RWPE2 (cell line): ENCODE results near the gene UFM1.
A peak's percentile ranks its signal among the peaks of the same experiment; 100 is the strongest.

Experiments used
- ATAC-seq: fragments of 200-7000 bp; cut with Tn5 transposase; 3 replicates; pipeline ENCODE4 v1.9.1; 2021; ENCODE audit warnings: low read depth
- DNase-seq: peaks from one replicate; pipeline ENCODE4 v3.0.0-alpha.2; 2020; ENCODE audit warnings: low spot score
- H3K27ac ChIP-seq: fragments of 450-650 bp; 2 replicates; pipeline ENCODE4 v1.5.1; 2017; ENCODE audit warnings: mild to moderate bottlenecking; ENCODE audit not compliant: poor library complexity, severe bottlenecking
- H3K27me3 ChIP-seq: fragments of 250-450 bp; sonication (Bioruptor Pico); 2 replicates; pipeline ENCODE4 v1.5.1; 2021; ENCODE audit warnings: mild to moderate bottlenecking, moderate library complexity; ENCODE audit not compliant: insufficient read depth, poor library complexity, severe bottlenecking
- H3K36me3 ChIP-seq: fragments of 250-450 bp; sonication (Bioruptor Pico); 2 replicates; pipeline ENCODE4 v1.5.1; 2020; ENCODE audit warnings: low read depth, mild to moderate bottlenecking, moderate library complexity
- H3K4me1 ChIP-seq: fragments of 250-450 bp; sonication (Bioruptor Pico); 2 replicates; pipeline ENCODE4 v1.5.1; 2021; ENCODE audit warnings: mild to moderate bottlenecking, moderate library complexity; ENCODE audit not compliant: insufficient read depth, poor library complexity, severe bottlenecking
- H3K4me3 ChIP-seq: fragments of 250-450 bp; sonication (Bioruptor Pico); 2 replicates; pipeline ENCODE4 v1.5.1; 2021; ENCODE audit warnings: mild to moderate bottlenecking, moderate library complexity; ENCODE audit not compliant: severe bottlenecking
- H3K9me3 ChIP-seq: fragments of 250-450 bp; sonication (Bioruptor Pico); 2 replicates; pipeline ENCODE4 v1.5.1; 2021; ENCODE audit warnings: mild to moderate bottlenecking, moderate library complexity; ENCODE audit not compliant: severe bottlenecking
- TF ChIP-seq, protein P1 (sequence below): fragments of 450-650 bp; IDR thresholded peaks from one replicate; pipeline ENCODE4 v1.5.1; 2017; ENCODE audit warnings: mild to moderate bottlenecking, moderate library complexity; ENCODE audit not compliant: poor library complexity, severe bottlenecking

UFM1 gene

GRCh38 chr13:38338089-38338488 is 11.6 kb upstream of the UFM1 start:
- TF ChIP-seq, protein P1, sequence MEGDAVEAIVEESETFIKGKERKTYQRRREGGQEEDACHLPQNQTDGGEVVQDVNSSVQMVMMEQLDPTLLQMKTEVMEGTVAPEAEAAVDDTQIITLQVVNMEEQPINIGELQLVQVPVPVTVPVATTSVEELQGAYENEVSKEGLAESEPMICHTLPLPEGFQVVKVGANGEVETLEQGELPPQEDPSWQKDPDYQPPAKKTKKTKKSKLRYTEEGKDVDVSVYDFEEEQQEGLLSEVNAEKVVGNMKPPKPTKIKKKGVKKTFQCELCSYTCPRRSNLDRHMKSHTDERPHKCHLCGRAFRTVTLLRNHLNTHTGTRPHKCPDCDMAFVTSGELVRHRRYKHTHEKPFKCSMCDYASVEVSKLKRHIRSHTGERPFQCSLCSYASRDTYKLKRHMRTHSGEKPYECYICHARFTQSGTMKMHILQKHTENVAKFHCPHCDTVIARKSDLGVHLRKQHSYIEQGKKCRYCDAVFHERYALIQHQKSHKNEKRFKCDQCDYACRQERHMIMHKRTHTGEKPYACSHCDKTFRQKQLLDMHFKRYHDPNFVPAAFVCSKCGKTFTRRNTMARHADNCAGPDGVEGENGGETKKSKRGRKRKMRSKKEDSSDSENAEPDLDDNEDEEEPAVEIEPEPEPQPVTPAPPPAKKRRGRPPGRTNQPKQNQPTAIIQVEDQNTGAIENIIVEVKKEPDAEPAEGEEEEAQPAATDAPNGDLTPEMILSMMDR, result no peak
- Histone ChIP-seq H3K27me3 (no peaks in the 10 kb centered on the region), H3K4me1 (no peaks in the 10 kb centered on the region), H3K9me3 (no peaks in the 10 kb centered on the region), H3K4me3 (no peak overlapping the region), H3K36me3 (no peaks in the 10 kb centered on the region), H3K27ac (no peak overlapping the region)
- no peak for DNase-seq
- no peak for ATAC-seq

- Histone ChIP-seq H3K27ac (no peak overlapping the region), H3K4me1 (no peaks in the 10 kb centered on the region), H3K9me3 (no peaks in the 10 kb centered on the region), H3K4me3 (no peak overlapping the region), H3K36me3 (no peaks in the 10 kb centered on the region), H3K27me3 (no peaks in the 10 kb centered on the region)
- no peak for ATAC-seq
- no peak for DNase-seq
- TF ChIP-seq, protein P1, result no peak
These were observed 9.0 kb upstream of the UFM1 start for GRCh38 chr13:38340624-38341023.

GRCh38 chr13:38341149-38341692 is 8.4 kb upstream of the UFM1 start:
- peaks cover 4% of the 10 kb centered on the region for H3K4me1 ChIP-seq
- no peaks in the 10 kb centered on the region for H3K36me3 ChIP-seq
- H3K9me3 ChIP-seq, result no peaks in the 10 kb centered on the region
- no peaks in the 10 kb centered on the region for H3K27me3 ChIP-seq
- ATAC-seq, result no peak
- H3K27ac ChIP-seq, result no peak overlapping the region
- H3K4me3 ChIP-seq, result no peak overlapping the region
- TF ChIP-seq, protein P1, result no peak
- no peak for DNase-seq

GRCh38 chr13:38346764-38347163 is 2.9 kb upstream of the UFM1 start:
- peaks cover 39% of the 10 kb centered on the region for H3K4me1 ChIP-seq
- H3K9me3 ChIP-seq, result no peaks in the 10 kb centered on the region
- peaks cover 13% of the 10 kb centered on the region for H3K36me3 ChIP-seq
- DNase-seq, result no peak
- peak overlapping the region; percentile 41 for H3K27ac ChIP-seq
- TF ChIP-seq, protein P1, result no peak
- no peak overlapping the region for H3K4me3 ChIP-seq
- no peaks in the 10 kb centered on the region for H3K27me3 ChIP-seq
- no peak for ATAC-seq

DNA sequence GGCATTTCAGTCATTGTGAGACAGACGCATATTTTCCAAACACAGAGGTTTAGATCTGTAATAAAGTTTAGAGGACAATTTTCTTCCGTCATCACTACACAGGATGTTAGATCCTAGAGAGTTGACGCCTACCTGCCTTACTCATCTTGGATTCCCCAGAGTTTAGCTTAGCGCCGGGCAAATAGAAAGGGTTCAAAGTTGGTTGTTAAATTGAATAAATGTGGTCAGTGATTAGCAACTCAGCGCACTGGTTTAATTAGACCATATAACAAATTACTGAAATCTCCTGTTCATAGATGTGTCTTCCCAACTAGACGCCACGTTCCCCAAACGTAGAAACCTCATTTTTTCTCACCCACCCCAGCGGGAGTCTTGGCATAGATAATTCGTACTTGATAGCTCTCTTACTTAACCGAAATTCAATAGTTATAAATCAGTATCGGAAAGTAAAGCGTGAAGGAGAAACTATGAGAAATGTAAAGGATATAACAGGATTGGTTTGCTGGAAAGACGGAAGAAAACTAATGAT is 726 bp upstream of the UFM1 start:
- Histone ChIP-seq H3K4me3 (peak overlapping the region; percentile 82), H3K4me1 (peaks cover 39% of the 10 kb centered on the region), H3K9me3 (no peaks in the 10 kb centered on the region), H3K36me3 (peaks cover 34% of the 10 kb centered on the region), H3K27me3 (no peaks in the 10 kb centered on the region), H3K27ac (peak overlapping the region; percentile 72)
- peak; percentile 54 for ATAC-seq
- TF ChIP-seq, protein P1, result no peak
- no peak for DNase-seq
